GM19467 (cell line): ENCODE measurements around the gene SORL1.

Source experiments
- ATAC-seq: cut with Tn5 transposase; IDR thresholded peaks from one replicate; pipeline ENCODE4 v1.9.1; 2021; ENCODE audit warnings: mild to moderate bottlenecking, moderate library complexity; ENCODE audit not compliant: unreplicated experiment

Gene SORL1

DNA sequence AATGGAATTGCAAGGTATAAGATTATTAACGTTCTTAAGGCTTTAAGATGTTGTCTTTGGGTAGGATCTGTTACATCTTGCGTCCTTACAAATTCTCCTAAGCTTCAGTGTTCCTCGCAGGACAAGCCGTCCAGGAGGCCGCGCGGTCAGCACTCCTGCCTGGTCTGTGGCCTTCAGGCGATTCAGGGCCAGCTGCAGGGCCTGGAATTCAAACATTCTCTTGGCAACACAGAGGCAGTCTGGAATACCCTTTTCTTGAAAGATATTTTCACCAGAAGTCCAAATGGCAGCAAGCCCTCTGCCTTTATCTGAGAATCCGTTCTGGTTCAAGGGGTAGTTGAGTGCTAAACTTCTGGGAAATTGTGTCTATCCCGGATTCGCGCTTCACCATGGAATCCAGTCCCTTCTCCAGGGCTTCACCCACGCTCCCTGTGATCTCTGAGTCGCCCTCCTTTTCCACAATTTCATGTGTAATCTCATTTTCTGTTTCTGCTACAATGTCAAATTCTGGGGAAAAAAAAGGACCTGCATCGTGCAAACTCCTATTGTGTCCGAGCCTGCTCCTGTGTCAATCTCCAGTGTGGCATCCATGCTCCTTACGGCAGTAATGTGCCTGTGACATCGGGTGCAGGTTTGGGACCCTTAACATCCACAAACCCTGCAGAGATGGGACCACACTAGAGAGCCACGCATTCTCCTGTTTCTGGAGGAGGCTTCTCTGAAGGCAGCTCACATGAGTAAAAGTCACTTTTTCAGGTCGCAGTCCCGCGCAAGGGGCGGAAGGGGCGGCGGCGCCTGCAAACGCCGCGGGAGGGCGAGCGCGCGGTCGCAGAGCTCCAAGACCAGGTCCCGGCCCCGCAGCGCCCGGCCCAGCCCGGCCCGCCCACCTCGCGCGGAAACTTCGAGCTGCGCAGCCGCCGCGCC, 25.4 kb upstream of the SORL1 start:
- ATAC-seq, result no peak

DNA sequence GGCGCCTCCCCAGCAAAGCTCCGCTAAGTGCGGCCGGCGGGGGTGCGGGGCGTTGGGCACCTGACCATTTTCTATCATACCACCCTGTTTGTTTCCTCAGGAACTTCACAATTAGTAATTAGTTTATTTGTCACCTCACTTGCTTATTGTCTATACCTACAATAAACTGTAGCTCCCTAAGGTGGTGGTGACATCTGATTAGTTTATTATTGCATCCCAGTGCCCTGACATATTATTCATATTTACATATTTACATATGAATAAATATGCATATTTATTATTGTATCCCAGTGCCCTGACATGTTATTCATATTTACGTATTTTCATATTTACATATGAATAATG, 24.7 kb upstream of the SORL1 start:
- no peak for ATAC-seq

DNA sequence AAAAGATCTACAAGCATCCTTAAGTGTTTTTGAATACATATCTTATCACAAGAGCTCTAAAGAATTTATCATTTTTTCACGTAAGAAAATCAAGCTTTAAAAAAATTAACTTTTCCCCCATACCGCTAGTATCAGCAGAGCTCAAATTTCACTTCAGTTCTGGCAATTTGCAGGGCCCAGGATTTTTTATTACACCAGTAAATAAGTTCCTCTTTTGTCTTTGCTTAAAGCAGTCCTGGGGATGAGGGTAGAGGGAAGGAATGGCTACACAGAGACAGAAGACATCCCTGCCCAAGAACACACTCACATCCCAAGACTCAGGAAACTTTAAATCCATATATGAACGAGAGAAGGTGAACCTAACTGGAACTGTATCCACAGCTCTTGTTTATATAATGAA, 22.6 kb upstream of the SORL1 start:
- ATAC-seq, result no peak

DNA sequence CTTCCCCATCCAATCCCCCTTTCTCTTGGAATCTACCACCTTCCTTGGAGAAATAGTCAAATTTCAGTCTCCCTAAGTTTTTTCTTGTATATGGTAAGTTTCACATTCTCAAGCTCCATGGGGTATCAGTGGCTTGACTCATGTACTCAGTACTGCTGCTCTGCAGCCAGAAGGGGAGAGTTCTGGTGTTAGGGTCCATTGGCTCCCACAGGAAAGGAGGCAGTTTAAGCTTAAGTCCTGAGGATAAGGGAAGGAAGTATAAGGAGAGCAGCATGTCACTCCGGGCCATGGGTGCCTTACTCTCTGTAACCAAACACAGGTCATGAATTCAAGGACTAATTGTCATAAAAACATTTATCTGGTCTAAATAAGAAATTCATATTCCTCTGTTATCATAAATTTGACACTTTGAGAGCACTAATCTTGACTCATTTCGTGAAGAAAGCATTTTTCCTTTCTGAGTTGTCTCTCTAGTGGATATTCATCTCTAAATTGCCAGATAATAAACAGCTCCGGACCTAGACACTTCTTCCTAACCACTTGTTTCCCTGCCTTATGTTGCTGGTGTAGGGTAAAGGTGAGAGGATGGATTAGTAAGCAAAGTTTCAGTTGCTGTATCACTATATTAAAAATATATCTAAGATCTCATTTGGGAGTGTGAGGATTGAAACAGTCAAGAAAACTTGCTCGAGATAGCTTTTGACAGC, 20.1 kb upstream of the SORL1 start:
- ATAC-seq, result no peak

DNA sequence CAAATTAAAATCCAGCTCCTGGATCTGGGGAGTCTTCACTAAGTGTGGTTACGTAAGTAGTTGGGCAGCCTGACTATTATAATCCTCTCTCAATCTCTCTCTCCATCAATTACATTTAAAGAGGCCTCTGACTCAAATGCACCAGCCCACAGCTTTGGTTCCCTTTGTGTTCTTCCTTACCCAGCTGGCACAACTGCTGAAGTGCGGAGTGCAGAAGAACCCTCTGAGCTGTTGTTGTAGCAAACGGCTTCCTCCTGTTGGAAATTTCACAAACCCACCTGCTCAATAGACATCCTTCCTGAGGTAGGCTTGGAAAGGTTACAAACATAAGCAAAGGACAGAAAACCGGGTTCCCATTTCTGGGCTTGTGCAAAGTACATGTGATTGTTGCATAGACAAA, 17.0 kb upstream of the SORL1 start:
- no peak for ATAC-seq

DNA sequence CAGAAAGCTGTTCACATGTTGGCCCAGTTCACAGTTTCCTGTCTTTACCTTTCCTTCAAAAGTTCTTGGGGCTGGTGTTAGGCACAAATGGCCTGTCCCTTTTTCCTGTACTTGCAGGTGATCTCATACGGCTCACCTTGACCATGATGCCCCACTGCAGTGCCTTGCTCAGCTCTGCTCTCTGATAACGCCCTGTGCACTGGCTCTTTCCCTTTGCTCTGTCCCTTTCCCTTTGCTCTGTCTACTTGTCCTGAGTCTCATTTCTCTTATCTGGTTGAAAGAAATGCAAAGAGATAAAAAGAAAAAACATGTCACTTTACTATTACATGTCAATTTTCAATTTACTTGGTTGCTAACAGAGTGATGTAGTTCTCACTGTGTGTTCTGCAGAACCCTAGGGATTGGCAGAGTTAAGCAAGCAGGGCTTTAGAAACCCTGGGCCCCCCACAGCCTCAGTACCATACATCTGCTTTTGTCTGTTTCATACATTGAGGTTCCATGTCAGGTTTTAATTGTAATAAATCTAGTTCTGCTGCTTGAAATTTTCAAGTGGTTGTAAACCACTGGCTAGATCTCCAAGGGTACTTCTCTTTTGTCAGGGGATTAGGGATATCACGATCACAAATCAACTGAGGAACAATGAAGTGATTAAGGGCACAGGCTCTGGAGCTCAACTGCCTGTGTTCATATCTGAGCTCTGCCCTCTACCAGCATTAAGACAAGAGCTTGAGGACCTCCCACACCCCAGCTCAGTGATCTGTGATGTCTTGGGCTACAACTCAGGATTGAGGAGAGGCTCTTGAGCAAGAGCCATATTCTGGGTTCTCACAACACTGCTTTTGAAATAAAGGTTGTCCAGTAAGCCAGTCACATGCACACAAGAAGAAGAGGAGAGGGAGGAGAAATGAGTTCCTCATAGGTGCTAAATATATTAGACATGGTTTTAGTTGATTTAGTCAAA, 16.3 kb upstream of the SORL1 start:
- no peak for ATAC-seq

DNA sequence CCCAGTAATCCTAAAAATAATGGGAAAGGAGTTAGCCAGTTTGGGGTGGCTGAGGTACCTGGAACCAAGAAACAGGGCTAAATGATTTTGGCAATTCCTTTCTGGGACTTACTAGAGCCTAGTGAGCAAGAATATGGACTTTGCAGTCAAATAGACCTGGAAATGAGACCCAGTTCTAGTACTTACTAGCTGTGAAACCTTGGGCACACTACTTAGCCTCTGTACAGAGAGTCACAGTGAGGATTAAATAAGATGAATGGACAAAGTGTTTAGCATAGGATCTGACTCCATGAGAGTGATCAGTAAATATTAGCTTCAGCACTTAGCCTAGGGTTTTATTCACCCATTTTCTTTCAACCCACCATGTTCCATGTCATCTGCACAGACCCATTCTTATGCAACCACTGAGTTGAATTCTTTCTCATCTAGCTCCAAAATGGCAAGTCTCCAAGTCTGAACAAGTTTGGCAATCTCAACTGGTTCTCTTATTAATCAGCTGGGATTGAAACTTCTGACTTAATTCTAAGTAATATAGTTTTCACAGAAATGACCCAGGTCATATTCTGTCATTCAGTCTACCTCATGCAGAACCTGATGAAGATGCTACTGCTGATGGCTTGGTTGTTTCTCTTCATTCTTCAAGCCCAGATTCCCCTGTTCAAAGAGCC, 15.0 kb upstream of the SORL1 start:
- no peak for ATAC-seq

DNA sequence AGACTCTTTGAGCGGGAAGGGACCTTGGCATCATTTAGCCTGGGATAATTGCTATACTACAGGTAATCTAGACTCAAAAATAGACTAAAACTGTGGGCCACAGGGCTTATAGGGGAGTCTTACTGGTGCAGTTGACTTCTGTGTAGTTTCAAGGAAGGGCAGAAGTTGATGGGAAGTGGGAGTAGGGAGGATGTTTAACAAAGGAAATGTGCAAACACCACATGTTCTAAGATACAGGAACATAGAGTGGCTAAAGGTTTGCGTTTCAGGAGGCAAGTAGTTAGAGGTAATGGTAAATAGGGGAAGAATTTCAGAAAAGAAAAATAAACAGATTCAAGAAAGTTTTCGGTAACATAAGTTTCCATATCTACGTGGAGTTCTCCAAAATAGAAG, 14.4 kb upstream of the SORL1 start:
- no peak for ATAC-seq

DNA sequence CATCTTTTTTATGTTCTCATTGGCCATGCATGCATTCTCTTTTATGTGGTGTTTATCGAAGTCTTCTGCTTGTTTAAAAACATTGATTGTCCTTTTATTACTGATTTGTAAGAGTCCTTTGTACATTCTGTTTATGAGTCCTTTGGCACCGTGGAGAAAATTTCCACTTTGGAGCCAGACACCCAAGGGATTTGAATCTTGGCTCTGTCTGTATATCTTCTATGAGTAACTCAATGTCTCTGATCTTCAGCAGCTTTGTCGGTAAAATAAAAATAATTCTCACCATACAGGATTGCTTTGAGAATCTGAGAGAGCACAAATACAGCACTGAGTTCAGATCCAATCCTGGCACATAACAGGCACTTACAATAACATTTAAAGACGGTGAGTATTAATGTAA, 12.8 kb upstream of the SORL1 start:
- ATAC-seq, result no peak

DNA sequence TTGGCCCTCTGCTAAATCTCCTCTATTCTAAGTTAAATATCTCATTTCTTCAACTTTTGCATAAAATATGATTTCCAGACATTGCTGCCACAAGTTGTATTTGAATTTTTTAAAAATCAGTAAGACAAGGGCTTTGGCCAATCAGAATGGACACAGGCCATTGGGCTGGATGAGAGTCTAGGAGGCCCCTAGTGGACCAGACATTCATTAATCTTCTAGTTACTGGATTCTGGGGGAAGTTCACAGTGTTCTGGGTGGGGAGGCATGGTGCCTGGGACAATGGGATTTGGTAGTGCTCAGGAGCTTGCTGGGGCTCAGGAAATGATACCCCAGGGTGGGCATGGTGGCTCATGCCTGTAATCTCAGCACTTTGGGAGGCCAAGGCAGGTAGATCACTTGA, 12.4 kb upstream of the SORL1 start:
- no peak for ATAC-seq

DNA sequence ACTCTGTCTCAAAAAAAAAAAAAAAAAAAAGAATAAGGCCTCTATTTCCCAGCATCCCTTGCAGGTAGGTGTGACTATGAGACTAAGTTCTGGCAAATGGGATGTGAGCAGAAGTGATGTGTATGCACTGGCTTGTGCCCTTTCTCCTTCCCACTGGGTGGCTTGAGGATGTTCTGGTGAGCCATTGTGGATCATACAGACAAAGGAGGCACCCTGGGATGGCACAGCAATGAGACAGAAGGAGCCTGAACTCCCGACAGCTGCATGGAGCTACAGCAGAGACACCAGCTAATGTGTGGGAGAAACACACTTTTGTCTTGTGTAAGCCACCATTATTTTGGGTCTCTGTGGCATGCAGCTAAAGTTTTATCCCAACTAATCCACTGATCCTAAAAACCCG, 10.6 kb upstream of the SORL1 start:
- no peak for ATAC-seq

DNA sequence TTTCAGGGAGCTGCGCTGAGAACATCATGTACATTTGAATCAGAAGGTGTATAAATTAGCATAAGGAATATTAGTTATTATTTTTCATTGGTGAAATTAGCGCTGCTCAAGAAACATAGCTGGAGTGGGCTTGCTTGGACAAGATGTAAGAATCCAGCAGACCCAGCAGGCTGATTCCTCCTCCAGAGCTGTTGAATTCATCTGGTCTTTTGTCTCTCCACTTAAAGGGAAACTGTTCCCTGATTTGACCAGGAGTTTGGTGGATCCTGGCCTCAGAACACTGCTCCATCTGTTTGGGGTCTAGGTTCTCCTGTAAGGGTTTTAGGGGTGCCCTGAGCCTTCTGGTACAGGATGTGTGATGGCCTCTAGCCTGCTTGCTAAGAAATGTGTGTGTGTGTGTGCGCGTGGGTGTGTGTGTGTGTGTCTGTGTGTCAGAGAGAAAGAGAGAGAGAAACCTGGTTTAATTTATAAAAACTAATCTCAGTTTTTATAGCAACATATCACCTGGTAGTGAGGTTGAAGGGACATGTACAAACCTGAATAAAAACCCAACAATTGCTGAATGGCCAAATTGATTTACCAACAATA, 8.3 kb upstream of the SORL1 start:
- no peak for ATAC-seq

DNA sequence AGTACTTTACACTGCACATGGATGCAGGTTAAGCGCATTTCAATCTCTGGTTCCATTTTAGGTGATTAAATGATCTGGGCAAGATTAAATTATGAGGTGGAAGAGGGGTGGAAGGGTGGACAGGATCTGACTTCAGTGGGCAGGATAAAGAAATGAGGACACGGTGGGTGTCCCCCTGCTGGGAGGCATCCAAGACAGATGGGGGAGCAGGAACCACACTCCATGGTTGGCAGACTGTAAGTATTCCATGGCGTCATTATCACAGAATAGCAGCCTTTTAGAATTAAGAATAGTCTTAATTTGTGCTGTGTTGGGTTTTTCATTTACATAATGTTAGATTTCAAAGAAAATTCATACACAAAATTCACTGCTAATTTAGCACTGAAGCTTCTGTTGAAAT, 7.6 kb upstream of the SORL1 start:
- no peak for ATAC-seq

DNA sequence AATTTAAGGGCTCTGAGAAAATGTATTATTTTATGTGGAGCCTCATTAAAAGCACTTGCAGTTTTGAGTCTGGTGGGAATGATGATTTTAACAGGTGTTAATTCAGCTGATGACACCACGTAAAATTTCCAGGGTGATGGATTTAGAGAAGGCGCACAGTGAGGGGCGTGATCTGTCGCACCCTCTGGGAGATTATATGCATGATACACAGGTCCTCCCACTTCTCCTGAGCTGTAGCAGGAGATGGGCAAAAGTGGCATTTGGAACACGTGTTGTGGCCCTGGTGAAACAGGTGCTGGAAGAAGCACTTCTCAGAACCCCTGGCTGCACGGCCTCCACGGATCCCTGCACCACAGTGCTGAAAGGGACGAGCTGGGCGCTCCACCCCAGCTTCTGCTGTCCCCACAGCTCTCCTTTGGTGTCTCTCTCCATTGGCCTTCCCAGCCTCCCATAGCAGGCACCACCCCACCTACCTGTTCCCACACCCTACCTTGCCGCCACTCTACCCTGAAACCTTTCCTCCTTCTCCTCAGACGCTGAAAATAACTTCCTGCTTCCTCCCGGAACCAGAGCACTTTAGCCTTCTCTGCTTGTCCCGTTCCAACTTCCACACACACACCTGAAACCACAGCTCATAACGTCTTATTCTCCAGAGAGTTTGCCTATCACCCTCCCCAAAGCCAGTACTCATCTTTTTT, 6.9 kb upstream of the SORL1 start:
- no peak for ATAC-seq

DNA sequence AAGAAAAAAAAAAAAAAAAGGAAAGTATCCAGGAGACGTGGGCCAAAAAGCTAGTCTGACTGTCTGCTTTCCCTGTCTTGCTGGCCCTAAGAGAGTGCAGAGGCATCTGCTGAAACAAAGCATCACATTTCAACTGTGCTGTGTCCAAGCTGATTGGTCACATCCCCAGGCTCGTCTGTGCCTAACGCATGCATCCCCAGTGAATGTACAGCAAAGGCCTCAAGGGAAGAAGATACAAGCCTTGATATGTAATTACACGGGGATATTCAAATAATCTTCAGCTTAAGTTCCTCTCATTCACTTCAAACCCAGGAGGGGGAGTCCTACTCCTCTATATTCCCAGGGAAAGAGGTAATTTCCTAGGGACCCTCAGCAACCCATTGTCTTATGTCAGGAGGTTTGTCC, 5.4 kb upstream of the SORL1 start:
- no peak for ATAC-seq

DNA sequence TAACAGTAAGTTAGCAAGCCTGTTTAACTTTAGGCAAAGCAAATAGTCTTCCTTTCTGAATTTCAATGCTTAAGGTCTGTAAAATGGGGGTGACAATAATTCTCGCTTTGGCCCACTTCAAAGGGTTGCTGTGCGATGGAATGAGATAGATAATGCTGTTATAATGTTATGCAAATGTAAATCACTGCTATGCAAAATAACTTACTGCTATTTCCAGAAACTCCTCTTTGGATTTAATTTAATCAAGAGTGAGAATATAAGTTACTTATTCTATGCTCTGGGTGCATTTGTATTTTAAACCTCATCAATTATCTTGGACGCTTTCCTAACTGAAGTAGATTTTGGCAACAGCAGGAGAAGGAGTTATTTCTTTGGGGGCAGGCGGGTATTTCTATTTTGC, 4.1 kb upstream of the SORL1 start:
- no peak for ATAC-seq

DNA sequence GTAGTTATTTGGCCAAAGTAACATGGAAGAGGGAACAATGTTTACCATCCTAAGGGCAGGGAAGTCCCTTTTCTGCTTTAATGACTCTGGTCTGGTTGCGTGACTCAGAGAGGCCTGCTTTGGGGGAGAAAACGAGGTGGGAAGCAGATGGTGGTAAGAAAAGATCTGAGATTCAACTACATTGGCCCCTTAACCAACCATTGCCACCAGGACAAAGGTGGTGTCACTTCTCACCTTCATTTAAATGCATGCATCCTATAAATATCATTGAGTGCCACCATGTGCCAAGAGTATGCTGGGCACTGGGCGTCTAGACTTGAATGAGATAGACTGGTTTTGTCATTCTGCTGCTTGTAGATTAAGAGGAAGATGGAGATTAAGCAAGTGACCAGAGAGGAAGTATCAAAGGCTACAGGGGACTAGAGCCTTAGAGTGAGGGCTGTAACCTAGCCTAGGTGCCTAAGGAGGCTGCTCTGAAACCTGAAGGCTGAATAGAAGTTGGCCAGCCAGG, 3.6 kb upstream of the SORL1 start:
- ATAC-seq, result no peak

DNA sequence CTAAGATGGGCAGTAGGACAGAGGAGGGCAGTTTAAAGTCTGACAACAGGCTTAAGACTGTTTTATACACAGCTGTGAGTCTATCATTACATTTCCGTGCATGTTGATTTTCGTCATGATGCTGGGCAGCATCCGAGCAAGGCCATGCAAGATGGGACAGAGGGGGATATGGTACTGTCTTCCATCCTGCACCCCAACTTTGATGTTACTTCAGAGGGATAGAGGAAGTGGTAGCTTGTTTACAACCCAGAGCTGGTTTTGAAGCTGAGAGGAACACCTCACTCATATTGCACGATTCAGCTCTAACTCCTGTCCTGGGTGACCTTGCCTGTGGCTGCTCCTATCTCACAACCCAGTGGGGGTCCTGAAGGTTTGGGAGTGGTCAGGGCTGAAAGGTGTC, 3.0 kb upstream of the SORL1 start:
- ATAC-seq, result no peak

DNA sequence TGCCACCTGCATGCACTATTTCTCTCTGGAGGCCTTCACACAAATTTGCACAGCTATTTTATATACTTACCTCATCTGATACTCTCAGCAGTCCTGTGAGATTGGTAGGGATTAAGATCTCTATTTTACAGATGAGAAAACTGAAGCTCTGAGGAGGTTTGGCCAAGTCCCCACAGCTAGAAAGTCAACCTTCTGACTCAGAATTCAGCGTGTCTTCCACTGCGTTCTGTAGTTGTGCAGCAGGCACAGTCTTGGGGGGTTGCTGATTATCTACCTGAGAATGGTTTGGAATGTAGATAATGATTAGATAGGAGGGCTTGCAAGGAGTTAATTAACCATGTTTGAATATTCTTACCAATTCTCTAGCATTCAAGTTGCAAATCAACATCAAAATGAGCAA, 2.5 kb upstream of the SORL1 start:
- ATAC-seq, result no peak

DNA sequence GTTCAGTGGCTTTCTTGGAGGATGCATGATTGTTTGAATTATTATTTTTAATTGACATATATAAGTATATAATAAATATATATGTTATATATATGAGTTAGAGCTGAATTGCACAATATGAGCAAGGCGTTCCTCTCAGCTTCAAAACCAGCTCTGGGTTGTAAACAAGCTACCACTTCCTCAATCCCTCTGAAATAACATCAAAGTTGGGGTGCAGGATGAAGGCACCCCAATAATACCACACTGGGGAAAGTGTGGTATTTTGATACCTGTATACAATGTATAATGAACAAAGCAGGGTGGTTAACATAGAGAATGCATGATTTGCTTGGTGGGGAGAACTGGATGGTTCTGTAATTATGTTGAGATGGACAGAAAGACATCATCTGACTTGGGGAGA, 1.7 kb upstream of the SORL1 start:
- no peak for ATAC-seq
